Dedifferentiated amniotic fluid mesenchymal stem cell (primary cell): ENCODE data around the gene SLC16A11.
"Not testable (repeated sequence)": the region's sequence is repeated elsewhere in the genome, so short reads cannot be mapped to it uniquely, and the experiment has no call there.

Source experiments
- DNase-seq: peaks from one replicate; pipeline ENCODE4 v3.0.0-alpha.2; 2016; ENCODE audit errors: extremely low spot score

The SLC16A11 gene, protein sequence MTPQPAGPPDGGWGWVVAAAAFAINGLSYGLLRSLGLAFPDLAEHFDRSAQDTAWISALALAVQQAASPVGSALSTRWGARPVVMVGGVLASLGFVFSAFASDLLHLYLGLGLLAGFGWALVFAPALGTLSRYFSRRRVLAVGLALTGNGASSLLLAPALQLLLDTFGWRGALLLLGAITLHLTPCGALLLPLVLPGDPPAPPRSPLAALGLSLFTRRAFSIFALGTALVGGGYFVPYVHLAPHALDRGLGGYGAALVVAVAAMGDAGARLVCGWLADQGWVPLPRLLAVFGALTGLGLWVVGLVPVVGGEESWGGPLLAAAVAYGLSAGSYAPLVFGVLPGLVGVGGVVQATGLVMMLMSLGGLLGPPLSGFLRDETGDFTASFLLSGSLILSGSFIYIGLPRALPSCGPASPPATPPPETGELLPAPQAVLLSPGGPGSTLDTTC

DNA sequence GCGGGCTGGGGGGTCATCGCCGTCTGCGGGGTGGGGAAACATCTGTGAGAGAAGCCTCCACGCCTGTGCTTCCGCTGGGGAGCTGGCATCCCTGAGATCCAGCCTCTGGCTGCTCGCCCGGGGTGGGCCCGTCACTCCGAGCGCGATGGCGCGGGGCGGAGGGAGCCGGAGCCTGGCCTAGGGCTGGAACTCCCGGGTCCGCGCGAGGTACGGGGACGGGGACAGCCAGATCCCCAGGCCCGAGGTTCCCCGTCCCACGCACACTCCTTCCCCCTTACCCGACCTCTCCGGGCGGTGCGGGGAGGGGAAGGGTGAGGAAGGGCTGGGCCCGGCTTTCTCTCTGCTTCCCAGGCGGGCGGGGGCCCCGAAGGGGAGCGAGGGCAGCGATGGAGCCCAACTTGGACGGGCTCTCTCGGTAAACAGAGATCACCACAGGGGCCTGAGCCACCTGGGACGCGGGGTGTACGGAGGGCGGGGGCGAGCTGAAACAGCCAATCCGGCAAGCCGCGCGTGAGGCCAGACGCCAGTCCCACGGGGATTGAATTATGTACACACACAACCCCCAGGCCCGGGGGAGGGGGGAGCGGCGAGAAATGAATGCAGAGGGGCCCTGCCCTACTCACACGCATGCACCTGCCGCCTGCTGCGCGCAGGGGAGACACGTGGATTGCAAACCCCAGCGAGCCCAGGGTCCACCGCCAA, at the start of gene SLC16A11:
Gene SLC16A11, minus strand, starts transcription at position 596 of the 702 bp plus-strand sequence. Its CDS starts 579 bp downstream, at position 17.
- no peak for DNase-seq

DNA sequence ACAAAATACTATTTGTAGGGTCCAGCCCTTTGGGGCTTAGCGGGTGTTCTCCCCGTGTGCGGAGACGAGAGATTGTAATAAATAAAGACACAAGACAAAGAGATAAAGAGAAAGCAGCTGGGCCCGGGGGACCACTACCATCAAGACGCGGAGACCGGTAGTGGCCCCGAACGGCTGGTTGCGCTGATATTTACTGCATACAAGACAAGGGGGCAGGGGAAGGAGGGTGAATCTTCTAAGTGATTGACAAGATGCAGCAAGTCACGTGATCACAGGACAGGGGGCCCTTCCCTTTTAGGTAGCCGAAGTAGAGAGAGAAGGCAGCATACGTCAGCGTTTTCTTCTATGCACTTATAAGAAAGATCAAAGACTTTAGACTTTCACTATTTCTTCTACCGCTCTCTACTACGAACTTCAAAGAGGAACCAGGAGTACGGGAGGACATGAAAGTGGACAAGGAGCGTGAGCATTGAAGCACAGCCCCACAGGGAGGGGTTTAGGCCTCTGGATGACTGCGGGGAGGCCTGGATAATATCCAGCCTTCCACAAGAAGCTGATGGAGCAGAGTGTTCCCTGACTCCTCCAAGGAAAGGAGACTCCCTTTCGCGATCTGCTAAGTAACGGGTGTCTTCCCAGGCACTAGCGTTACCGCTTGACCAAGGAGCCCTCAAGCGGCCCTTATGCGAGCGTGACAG, 47.6 kb upstream of the SLC16A11 start:
- not testable (repeated sequence) for DNase-seq

DNA sequence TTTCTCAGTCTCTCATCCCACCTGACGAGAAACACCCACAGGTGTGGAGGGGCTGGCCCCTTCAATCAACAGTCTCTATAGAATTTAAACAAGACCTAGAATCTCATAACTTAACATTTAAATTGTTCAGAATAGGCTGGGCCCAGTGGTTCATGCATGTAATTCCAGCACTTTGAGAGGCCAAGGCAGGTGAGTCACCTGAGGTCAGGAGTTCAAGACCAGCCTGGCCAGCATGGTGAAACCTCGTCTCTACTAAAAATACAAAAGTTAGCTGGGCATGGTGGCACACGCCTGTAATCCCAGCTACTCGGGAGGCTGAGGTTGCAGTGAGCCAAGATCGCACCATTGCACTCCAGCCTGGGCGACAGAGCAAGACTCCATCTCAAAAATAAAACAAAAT, 45.7 kb upstream of the SLC16A11 start:
- not testable (repeated sequence) for DNase-seq

DNA sequence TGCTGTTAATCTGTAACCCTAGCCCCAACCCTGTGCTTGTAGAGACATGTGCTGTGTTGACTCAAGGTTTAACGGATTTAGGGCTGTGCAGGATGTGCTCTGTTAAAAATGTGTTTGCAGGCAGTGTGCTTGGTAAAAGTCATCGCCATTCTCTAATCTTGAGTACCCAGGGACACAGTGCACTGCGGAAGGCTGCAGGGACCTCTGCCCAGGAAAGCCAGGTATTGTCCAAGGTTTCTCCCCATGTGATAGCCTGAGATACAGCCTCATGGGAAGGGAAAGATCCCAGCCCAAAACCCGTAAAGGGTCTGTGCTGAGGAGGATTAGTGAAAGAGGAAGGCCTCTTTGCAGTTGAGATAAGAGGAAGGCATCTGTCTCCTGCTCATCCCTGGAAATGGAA, 44.5 kb upstream of the SLC16A11 start:
- not testable (repeated sequence) for DNase-seq

DNA sequence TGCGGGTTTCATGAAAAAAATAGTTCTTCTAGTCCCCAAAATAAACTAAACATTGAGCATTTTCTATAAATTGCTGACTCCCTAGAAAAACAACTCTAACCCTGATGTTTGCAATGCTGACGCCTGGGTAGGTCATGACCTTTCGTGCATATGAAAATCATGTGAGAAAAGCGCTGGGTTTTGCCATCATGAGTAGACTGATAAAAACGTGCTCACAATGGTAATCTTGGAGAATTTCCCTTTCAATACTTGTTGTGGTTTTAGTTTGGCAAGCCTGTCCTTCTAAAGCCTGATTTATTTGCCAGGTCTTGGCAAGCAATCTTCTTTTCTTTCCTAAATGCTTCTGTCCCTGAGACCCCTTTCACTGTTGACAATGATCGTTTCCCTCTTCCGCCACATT, 40.2 kb upstream of the SLC16A11 start:
- no peak for DNase-seq

DNA sequence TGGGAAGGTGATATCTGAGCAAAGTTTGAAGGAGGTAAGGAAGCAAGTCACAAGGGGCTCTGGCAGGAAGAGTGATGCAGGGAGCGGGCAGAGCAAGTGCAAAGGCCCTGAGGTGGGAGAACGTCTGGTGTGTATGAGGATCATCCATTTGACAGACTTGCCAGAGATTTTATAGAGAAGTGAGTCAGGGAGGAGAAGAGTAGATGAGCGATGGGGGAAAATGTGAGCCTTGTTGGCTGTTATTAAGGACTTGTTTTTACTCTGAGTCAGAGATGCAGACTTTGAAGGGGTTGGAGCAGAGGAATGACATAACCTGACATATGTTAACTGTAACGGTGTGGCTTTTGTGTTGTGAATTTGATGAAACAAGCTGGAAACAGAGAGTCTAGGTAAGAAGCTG, 39.7 kb upstream of the SLC16A11 start:
- no peak for DNase-seq

DNA sequence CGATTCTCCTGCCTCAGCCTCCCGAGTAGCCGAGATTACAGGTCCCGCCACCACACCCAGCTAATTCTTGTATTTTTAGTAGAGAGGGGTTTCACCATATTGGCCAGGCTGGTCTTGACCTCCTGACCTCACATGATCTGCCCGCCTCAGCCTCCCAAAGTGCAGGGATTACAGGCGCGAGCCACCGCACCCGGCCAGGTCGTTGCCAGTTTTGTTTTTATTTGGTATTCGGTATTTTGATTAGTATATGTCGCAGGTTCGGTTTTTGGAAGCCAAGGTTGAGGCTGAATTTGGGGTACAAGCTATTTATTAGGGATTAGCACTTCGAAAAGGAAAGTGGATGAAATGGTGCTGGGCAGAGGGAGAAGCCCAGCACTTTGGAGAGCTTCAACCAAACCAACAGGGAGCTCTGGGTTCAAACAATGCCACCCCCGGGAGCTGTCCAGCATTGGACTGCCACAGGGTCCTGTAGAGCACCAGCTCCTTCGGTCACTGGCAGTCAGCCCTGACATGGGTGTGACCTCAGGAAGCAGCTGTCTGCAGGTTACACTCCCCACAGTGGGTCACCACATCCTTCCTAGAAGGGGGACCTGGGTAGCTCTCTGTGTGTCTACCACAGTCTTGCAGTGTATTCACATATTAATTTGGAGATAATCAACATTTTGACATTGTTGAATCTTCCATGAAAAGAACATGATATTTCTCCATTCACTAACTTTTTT, 37.6 kb upstream of the SLC16A11 start:
- DNase-seq: no peak

DNA sequence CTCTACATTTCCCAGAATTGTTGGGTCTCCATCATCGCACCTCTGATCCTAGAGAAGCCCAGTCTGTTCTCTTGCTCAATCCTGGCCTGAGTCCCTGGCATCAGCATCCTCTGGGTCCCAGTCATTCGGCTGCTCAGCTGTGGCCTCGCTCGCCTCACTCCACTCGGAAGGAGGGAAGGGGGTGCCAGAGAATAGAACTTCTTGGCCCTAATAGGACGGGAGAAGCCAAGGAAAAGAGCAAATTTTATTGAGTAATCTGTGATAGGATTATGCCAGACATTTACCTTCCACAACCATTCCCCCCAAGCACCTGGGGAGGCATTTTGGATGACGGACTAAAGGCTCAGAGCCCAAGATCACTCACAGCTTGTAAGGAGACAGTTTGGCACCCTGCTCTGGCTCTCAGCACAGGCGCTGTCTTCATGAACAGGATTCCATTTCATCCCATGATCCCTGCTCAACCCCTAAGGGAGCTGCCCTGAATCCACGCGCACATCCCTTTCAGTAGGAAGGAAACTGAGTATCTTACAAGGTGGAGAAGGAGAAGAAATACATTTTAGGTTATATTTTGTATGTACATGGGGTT, 36.7 kb upstream of the SLC16A11 start:
- DNase-seq: no peak

DNA sequence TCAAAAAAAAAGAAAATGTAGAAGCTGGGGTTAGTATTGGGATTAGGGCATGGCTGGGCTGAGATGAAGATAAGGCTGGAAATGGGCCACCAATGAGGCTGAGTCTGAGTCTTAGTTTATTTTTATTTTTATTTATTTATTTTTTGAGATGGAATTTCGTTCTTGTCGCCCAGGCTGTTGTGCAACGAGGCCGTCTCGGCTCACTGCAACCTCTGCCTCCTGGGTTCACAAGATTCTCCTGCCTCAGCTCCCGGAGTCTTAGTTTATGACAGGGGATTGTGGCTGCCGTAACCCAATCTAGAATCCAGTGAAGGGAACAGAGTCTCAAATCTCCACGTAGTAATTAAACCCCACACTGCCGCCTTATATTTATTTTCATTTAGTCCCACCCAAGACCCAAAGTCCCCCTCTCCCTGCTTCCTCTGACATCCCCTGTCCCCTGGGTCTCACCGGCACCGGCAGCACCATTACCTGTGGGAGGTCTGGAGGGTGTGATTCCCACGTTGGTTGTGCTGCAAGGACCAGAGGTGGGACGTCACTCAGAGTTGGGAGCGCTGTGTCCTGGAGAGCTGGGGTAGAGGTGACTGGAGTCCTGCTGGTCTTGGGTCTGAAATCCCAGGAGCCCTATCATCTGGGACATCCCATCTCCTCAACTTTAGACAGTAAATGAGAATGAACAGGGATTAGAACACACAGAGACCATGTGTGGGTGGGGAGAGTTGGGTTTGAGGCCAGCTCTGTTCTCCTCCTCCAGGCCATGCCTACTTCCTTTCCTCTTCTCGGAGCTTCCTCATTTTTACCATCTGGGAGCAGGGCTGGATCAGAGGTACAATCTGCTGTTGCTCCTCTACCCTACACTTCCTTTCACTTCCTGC, 35.9 kb upstream of the SLC16A11 start, which contains the start of gene CLEC10A:
Gene CLEC10A, minus strand, starts transcription at position 671 of the 875 bp plus-strand sequence. CDS start 1,439 bp downstream, outside the sequence.
- no peak for DNase-seq

DNA sequence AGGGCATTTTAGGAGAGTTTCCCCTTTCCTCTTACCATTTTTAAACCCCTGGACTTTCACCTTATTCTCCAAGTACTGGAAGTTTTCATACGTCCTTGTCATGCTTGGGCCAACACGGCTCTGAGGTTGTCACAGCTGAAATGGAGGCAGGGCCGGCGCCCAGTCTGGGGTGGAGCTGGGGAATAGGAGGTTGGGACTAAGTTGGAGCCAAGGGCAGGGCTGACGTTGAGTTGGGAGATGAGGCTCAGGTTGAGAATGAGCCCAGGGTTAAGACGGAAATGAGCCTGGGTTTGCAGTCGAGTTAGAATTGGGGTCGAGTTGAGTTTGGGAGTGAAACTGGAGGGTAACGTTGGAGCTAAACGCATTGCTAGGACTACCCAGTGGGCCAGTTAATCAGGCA, 34.8 kb upstream of the SLC16A11 start:
- no peak for DNase-seq

DNA sequence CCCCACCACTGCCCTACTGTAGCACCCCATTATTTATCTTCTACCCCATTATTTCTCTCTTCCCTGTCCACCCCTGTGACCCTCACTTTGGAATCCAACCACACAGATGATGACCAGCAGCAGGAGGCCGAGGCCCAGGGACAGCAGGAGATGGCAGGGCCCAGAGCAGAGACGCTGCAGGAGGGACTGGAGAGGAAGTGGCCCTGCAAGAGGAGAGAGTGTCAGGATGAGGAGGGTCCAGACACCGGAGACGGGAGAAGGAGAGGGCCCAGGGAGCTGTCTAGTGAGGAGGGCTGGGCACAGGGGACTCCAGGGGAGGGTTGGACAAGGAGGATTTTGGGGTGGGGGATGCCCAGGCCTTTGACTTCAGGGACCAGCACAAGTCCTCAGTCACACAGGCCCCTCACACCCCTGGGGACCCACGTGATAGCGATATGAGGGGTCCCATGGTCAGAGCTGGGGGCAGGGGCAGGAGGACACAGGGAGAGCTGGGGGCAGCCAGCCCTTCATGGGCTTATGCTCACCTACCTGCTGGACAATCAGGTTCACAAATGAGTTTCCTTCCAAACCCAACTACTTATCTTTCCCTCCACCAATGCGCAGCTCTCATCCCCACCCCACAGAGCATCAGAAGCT, 34.1 kb upstream of the SLC16A11 start:
- DNase-seq: no peak

DNA sequence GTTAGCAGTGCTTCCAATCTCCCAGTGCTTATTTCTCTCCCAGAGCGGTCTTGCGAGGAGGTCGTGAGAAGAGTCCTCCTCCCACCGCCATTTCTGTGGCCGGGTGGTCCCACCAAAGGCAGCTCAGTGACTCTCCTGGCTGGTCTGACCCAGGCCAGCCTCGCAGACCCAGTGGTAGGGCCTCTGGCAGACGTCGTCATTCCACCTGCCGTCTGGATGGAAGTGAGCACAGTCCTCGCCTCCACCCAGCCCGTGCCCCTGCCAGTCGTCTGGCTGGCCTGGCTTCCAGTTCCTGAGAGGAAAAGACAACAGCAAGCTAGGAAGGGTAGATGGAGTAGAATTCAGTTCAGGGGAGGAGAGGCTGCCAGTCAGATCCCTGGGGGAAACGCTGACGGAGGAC, 31.0 kb upstream of the SLC16A11 start:
- no peak for DNase-seq

DNA sequence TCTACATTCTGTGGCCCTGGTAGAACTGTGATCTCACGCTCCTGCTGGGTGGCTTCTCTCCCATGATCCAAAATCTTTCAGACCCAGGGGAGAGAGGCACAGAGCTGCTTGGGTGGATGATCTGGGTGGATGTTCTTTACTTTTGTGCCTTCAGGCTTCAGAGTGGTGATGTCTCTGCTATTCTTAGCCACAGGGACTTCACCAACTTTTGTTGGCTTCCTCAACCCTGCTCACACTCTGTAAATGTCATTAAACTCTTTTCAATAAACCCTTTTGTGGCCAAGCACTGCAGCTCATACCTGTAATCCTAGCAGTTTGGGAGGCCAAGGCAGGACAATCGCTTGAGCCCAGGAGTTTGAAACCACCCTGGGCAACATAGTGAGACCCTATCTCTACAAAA, 28.5 kb upstream of the SLC16A11 start:
- DNase-seq: no peak

DNA sequence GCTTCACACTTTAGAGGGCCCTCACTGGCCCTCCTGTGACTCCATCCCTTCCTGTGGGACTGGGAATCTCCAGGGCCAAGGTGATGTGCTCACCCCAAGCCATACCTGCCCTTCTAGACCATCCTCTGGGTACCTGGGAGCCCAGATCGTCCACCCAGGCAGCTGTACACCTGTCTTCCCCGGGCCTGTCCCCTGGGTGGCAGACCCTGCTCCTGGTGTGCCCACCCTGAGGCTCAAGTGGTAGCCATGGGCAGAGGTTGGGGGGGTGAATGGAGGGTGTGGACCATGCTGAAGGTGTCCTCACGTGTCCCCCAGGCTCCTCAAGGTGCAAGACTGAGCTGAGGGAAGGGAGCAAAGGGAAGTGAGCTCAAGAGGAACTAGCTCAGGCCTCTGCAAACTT, 26.8 kb upstream of the SLC16A11 start:
- DNase-seq: no peak

DNA sequence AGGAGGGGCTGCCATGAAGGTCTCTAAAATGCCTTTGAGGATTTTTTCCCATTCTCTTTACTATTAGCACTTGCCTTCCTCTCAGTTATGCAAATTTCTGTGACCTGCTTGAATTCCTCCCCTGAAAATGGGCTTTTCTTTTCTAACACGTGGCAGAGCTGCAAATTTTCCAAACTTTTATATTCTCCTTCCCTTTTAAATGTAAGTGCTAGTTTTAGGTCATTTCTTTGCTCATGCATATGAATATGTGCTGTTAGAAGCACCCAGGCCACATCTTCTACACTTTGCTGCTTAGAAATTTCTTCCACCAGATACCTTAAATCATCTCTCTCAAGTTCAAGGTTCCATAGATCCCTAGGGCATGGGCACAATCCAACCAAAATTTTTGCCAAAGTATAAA, 24.4 kb upstream of the SLC16A11 start:
- DNase-seq: no peak

DNA sequence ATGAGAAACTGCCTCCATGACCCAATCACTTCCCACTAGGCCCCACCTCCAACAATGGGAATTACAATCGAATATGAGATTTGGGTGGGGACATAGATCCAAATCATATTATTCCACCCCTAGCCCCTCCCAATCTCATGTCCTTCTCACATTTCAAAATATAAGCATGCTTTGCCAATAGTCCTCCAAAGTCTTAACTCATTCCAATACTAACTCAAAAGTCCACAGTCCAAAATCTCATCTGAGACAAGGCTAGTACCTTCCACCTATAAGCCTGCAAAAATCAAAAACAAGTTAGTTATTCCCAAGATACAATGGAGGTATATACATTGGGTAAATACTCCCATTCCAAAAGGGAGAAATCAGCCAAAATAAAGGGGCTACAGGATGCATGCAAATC, 23.3 kb upstream of the SLC16A11 start:
- no peak for DNase-seq

DNA sequence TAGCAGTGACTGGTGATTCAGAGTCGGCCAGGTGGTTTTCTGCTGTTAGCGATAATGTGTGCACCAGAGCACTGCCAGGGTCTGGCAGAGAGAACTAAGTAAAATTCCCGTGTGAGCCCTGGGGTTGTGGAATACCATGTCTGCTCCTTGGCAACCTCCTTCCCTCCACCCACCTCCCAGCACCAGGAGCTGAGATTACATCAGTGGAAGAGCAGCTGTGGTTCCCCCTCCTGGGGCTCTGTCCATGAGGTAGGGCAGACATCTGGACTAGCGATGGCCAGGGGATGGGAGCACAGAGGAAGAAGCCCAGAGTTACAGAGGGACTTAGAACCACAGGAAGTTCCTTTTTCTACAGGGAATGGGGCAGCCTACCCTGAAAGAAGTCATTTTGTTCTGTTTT, 20.4 kb upstream of the SLC16A11 start:
- DNase-seq: no peak

DNA sequence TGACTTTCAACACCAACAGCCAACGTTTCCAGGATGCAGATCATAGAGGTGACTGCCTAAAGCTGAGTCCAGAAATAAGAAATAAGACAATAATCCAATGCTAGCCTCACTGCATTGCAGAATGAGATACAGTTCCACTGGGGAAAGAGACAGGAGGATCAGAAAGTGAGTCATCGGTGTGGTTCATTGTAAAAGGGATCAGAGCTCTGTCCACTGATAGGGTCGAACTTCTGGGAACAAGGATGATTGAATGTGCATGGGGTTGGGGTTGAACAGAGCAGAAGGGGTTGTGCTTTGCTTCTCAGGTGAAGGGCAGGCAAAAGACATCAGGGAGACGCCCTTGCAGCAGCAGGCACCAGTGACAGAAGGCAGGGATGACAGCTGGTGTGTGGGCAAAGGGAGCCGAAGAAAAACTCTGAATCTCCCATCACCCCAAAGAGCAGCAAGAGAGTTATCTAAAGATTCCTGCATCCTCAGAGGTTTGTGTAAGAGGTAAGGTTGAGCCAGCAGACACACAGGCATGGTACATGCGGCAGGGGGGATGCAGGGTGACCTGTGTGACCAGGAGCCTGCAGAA, 19.7 kb upstream of the SLC16A11 start:
- no peak for DNase-seq

DNA sequence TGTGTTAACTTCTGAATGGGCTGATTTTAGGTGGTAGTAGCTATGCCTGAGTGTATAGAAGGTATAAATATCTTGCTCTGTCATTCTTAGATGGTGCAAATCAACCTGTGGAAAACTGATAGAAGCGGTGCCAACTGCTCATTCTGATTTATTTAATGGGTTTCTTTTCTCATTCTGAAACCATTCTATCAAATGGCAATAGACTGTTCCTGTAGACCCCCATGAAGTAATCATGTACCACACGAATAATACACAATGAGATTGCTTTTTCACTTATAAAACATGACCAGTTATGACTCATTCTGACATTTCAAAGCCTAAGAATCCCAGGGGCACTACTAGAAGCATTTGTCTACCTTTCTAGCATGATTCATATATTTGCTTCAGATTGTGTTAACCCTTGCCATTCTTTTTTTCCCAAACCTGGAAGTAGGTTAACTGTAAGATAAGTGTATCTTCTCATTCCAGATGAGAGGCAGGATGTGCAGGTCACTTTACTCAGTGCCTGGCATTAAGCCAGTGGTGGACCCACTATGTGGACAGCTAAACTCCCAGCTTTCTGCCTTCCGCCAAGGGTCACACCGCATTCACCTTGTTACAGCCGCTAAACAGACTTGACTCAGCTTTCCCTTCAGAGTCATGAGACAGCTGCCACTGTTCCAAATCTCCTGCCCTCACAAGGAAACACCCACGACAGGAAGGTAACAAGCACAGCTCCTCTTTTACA, 16.4 kb upstream of the SLC16A11 start:
- DNase-seq: no peak
